Gastrocnemius medialis (tissue), 4 donors: Measurements from ENCODE around the gene GRIK2.

Experiments
- POLR2A ChIP-seq, 2 donors: fragments of 450-650 bp; IDR thresholded peaks; one replicate each; pipeline ENCODE4 v1.6.1; 2017; ENCODE audit warnings: antibody characterized with exemption in 2 of 2, mild to moderate bottlenecking in 2 of 2, moderate library complexity in 2 of 2
- TF ChIP-seq, protein P1 (sequence below), 5 experiments: fragments of 450-650 bp in 3 of 5; fragments of 200-600 bp in 2 of 5; sonication (generic) in 2 of 5; IDR thresholded peaks in 4 of 5; conservative IDR thresholded peaks in 1 of 5; 1 replicate in 4 of 5; 2 replicates in 1 of 5; pipeline ENCODE4 v1.5.1; 2016 to 2019; ENCODE audit warnings: antibody characterized with exemption in 5 of 5, mild to moderate bottlenecking in 3 of 5, moderate library complexity in 3 of 5

- TF ChIP-seq, protein P1, sequence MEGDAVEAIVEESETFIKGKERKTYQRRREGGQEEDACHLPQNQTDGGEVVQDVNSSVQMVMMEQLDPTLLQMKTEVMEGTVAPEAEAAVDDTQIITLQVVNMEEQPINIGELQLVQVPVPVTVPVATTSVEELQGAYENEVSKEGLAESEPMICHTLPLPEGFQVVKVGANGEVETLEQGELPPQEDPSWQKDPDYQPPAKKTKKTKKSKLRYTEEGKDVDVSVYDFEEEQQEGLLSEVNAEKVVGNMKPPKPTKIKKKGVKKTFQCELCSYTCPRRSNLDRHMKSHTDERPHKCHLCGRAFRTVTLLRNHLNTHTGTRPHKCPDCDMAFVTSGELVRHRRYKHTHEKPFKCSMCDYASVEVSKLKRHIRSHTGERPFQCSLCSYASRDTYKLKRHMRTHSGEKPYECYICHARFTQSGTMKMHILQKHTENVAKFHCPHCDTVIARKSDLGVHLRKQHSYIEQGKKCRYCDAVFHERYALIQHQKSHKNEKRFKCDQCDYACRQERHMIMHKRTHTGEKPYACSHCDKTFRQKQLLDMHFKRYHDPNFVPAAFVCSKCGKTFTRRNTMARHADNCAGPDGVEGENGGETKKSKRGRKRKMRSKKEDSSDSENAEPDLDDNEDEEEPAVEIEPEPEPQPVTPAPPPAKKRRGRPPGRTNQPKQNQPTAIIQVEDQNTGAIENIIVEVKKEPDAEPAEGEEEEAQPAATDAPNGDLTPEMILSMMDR (IDR thresholded peaks at IDR 0.05 in 4 of 5, conservative IDR thresholded peaks at IDR 0.05 in 1 of 5): no peak
- no peak for TF ChIP-seq POLR2A (IDR thresholded peaks at IDR 0.05)
Observed at GRCh38 chr6:101986476-101986875, 593.0 kb downstream of the GRIK2 start.
